DOHH2 (cell line): Measurements from ENCODE around the gene ZBTB47.

Experiments
- H3F3A ChIP-seq: fragments of 200-600 bp; sonication (generic), shearing (Covaris generic); 2 replicates; pipeline ENCODE4 v1.6.0; 2016; ENCODE audit warnings: antibody characterized with exemption, mild to moderate bottlenecking; ENCODE audit not compliant: control insufficient read depth, insufficient read depth
- H3K27ac ChIP-seq: fragments of 200-600 bp; sonication (generic); 2 replicates; pipeline ENCODE4 v1.5.1; 2014; ENCODE audit warnings: low read depth, mild to moderate bottlenecking, low read length, moderate library complexity
- H3K27me3 ChIP-seq: fragments of 200-600 bp; sonication (generic); 2 replicates; pipeline ENCODE4 v1.6.1; 2014; ENCODE audit warnings: mild to moderate bottlenecking, low read length, mixed read lengths; ENCODE audit not compliant: control insufficient read depth
- H3K36me3 ChIP-seq: fragments of 200-600 bp; sonication (generic); 2 replicates; pipeline ENCODE4 v1.6.1; 2014; ENCODE audit warnings: mild to moderate bottlenecking, low read length, moderate library complexity, mixed read lengths; ENCODE audit not compliant: control insufficient read depth
- H3K4me1 ChIP-seq: fragments of 200-600 bp; sonication (generic); 2 replicates; pipeline ENCODE4 v1.6.1; 2014; ENCODE audit warnings: mild to moderate bottlenecking, low read length, mixed read lengths; ENCODE audit not compliant: control insufficient read depth
- H3K4me2 ChIP-seq: fragments of 200-600 bp; sonication (generic); 2 replicates; pipeline ENCODE4 v1.6.0; 2014; ENCODE audit warnings: mild to moderate bottlenecking, low read length, moderate library complexity
- H3K4me3 ChIP-seq: fragments of 200-600 bp; sonication (generic); 2 replicates; pipeline ENCODE4 v1.5.1; 2014; ENCODE audit warnings: mild to moderate bottlenecking, low read length, mixed read lengths
- H3K79me2 ChIP-seq: fragments of 200-600 bp; sonication (generic); 2 replicates; pipeline ENCODE4 v1.6.1; 2014; ENCODE audit warnings: mild to moderate bottlenecking, low read length, mixed read lengths; ENCODE audit not compliant: control insufficient read depth
- H3K9me2 ChIP-seq: fragments of 200-600 bp; sonication (generic); replicated peaks from 2 replicates; pipeline ENCODE4 v1.6.1; 2014; ENCODE audit warnings: mild to moderate bottlenecking, low read length, mixed read lengths; ENCODE audit not compliant: control insufficient read depth
- H3K9me3 ChIP-seq: fragments of 200-600 bp; sonication (generic); 2 replicates; pipeline ENCODE4 v1.6.1; 2014; ENCODE audit warnings: antibody characterized with exemption, low read length, mixed read lengths; ENCODE audit not compliant: control insufficient read depth, insufficient read depth
- H4K20me1 ChIP-seq: fragments of 200-600 bp; sonication (generic); 2 replicates; pipeline ENCODE4 v1.6.0; 2014; ENCODE audit warnings: low read depth, mild to moderate bottlenecking, antibody characterized with exemption, low read length, moderate library complexity; ENCODE audit not compliant: control insufficient read depth, insufficient read depth
- EZH2phosphoT487 ChIP-seq: fragments of 200-600 bp; sonication (generic); IDR thresholded peaks from 2 replicates; pipeline ENCODE4 v1.6.1; 2017; ENCODE audit warnings: borderline replicate concordance, mild to moderate bottlenecking, antibody characterized with exemption, low read length, moderate library complexity, mixed read lengths
- TF ChIP-seq, protein P1 (sequence below): fragments of 200-600 bp; sonication (generic); IDR thresholded peaks from one replicate; pipeline ENCODE4 v1.5.1; 2014; ENCODE audit warnings: antibody characterized with exemption, mild to moderate bottlenecking, low read depth, low read length; ENCODE audit not compliant: poor library complexity, severe bottlenecking

Gene ZBTB47

DNA sequence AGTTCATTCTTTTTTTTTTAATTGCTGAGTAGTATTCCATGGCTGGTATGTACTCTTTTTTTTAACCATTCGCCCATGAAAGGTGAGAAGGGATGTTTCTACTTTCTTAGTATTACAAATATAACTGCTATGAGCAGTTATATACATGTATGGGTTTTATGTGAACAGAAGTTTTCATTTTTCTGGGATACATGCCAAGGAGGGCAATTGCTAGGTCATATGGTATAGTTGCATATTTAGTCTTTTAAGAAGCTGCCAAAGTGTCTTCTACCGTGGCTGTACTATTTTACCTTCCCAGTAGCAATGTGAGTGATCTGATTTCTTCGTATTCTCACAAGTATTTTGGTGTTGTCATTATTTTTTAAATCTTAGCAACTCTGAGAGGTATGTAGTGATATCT is 20.6 kb downstream of the ZBTB47 start:
- TF ChIP-seq EZH2phosphoT487, result no peak
- TF ChIP-seq, protein P1, sequence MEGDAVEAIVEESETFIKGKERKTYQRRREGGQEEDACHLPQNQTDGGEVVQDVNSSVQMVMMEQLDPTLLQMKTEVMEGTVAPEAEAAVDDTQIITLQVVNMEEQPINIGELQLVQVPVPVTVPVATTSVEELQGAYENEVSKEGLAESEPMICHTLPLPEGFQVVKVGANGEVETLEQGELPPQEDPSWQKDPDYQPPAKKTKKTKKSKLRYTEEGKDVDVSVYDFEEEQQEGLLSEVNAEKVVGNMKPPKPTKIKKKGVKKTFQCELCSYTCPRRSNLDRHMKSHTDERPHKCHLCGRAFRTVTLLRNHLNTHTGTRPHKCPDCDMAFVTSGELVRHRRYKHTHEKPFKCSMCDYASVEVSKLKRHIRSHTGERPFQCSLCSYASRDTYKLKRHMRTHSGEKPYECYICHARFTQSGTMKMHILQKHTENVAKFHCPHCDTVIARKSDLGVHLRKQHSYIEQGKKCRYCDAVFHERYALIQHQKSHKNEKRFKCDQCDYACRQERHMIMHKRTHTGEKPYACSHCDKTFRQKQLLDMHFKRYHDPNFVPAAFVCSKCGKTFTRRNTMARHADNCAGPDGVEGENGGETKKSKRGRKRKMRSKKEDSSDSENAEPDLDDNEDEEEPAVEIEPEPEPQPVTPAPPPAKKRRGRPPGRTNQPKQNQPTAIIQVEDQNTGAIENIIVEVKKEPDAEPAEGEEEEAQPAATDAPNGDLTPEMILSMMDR, result no peak
- peaks cover 1% of the 10 kb centered on the region; the same call in 1 of the 2 replicates for H3K27me3 ChIP-seq
- no peaks in the 10 kb centered on the region for H3K36me3 ChIP-seq
- no peak overlapping the region for H3K4me3 ChIP-seq
- H3K4me2 ChIP-seq, result no peak overlapping the region
- H3K4me1 ChIP-seq, result no peaks in the 10 kb centered on the region
- H3K79me2 ChIP-seq, result no peaks in the 10 kb centered on the region
- H4K20me1 ChIP-seq, result no peaks in the 10 kb centered on the region
- no peaks in the 10 kb centered on the region; the same call in 1 of the 2 replicates for H3K9me3 ChIP-seq
- H3K9me2 ChIP-seq, result no peaks in the 10 kb centered on the region; the same call in 1 of the 2 replicates
- H3K27ac ChIP-seq, result no peak overlapping the region
- H3F3A ChIP-seq, result no peaks in the 10 kb centered on the region

DNA sequence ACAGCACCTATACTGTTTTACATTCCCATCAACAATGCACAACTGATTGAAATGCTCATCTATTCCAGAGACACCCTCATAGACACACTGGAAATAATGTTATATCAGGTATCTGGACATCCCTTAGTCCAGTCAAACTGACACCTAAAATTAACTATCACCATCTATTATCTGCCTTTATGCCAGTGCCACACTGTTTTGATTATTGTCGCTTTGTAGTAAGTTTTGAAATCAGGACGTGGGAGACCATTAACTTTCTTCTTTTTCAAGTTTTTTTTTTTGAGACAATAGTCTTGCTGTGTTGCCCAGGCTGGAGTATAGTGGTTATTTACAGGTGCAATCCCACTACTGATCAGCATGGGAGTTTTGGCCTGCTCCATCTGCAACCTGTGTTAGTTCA is 22.4 kb downstream of the ZBTB47 start:
- no peaks in the 10 kb centered on the region; the same call in 1 of the 2 replicates for H3K9me3 ChIP-seq
- no peak overlapping the region for H3K27ac ChIP-seq
- TF ChIP-seq, protein P1, result no peak
- no peak for TF ChIP-seq EZH2phosphoT487
- H3K9me2 ChIP-seq, result no peaks in the 10 kb centered on the region; the same call in 1 of the 2 replicates
- no peak overlapping the region for H3K4me3 ChIP-seq
- no peaks in the 10 kb centered on the region for H3K79me2 ChIP-seq
- H3F3A ChIP-seq, result no peaks in the 10 kb centered on the region
- H3K4me2 ChIP-seq, result no peak overlapping the region
- H3K27me3 ChIP-seq, result peaks cover 8% of the 10 kb centered on the region
- no peaks in the 10 kb centered on the region for H3K4me1 ChIP-seq
- no peaks in the 10 kb centered on the region for H4K20me1 ChIP-seq
- no peaks in the 10 kb centered on the region for H3K36me3 ChIP-seq

DNA sequence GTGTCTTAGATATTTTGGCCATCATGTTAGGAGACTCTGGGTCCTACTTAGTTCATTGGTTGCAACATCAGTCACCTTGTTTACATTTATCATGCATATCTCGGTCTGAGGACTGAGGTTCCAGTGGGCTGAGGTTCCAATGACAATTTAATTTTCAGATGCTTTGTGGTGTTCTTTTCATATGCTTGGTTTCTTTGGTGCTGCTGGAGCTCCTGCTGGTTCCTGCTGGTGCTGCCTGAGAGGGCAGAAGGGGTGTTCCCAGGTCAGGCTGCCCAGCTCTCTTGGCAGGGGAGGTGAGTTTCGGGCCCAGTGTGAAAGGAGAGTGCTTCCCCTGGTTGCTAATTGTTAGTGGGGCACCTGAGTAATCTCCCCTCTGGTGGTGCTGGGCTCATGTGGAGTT is 24.9 kb downstream of the ZBTB47 start:
- Histone ChIP-seq H3K27ac (no peak overlapping the region), H3K4me1 (no peaks in the 10 kb centered on the region), H3K4me3 (no peak overlapping the region), H3K4me2 (no peak overlapping the region), H3F3A (no peaks in the 10 kb centered on the region), H3K36me3 (no peaks in the 10 kb centered on the region), H3K9me2 (no peaks in the 10 kb centered on the region; the same call in 1 of the 2 replicates), H3K27me3 (peaks cover 10% of the 10 kb centered on the region), H3K79me2 (no peaks in the 10 kb centered on the region), H4K20me1 (no peaks in the 10 kb centered on the region), H3K9me3 (no peaks in the 10 kb centered on the region)
- TF ChIP-seq, protein P1, result no peak
- TF ChIP-seq EZH2phosphoT487, result no peak
